CD4-positive, alpha-beta T cell treated with Interleukin-21 for 1 hour (primary cell): ENCODE data around the gene SLIT1.
A peak's percentile ranks its signal among the peaks of the same experiment; 100 is the strongest.

Source experiments
- DNase-seq: peaks from one replicate; pipeline ENCODE4 v3.0.0-alpha.2; 2020

Gene SLIT1

DNA sequence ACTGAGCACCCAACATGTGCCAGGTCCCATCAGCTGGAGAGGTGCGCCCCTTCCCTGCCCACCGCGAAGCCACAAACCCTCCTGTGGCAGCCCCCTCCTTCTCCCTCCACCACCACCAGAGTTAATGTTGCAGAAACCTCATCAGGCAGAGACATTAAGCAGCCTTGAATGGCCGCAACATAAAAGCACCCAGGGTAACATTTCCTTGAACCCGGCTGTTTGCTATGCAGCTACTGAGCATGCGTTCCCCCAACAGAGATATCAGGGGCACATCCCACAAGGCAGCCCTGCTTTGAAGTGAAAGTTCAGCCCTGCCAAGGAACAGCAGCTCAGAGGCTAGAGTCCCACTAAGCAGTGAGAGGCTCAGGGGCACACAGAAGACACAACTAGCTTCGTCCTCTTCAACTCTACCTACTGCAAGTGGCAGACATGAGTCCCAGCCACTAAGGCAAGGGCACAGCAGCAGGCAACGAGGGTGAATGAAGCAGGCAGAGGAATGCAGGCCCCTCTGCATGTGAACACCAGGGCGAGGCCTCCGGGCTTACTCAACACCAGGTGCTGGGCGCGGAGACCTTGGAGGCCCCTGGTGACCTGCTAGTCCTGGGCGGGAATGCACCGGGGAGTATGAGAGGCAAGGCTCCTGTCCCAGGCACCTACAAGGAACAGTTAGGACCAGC is 107.4 kb downstream of the SLIT1 start:
- no peak for DNase-seq

DNA sequence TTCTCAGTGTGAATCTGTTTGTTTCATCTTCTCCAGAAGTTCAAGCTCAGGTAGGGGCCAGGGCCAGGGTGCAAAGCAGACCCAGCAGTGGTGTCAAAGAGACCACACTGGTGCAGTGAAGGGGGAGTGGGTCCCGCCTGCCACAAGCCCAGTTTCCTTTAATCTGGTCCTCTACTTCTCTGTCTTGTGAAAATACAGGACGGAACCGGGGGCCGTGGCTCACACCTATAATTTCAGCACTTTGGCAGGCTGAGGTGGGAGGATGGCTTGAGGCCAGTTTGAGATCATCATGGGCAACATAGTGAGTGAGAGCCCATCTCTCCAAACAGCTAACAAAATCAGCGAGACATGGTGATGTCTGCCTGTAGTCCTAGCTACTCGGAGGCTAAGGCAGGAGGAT is 109.0 kb downstream of the SLIT1 start:
- DNase-seq, result no peak

DNA sequence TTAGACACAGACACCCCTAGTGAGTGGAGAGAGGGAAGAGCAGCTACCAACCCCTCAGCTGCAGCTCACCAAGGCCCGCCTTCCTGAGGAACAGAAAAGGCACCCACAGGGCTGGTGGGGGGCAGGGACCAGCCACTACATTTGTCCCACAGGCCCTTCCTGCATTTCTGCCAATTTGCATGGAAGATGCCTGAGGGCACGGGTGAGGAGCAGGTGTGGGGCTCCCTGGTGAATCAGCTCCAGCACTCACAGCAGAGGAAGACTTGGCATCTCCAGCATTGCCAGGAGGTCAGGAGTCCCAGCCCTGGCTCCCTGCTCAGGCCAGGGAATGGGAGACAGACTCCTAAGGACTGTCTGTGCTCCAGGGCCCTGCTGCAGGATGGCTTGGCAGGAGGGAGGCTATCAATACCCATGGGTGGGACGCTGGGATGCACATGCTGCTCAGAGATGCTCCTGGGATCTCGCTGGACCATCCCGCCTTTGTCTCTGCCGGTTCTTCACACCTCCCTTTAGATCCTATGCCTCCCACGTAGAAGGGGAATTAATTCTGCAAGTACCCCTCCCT is 109.7 kb downstream of the SLIT1 start:
- DNase-seq, result no peak

DNA sequence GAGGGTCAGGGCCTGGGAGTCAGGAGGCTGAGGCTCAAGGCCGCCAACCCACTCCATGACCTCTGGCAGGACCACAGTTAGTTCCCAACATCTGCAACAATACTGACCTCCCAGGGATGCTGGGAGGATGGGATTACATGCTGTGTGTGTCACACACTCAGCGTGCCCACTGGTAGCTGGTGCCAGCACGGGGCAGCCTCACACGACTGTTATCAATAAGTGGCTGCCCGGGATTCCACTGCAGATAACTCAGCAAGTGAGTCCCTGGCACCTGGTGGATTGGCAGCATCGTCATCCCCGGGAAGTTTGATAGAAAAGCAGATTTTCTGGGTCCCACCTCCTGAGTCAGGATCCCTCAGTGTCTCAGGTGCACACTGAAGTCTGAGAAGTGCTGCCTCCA is 110.3 kb downstream of the SLIT1 start:
- DNase-seq, result no peak

DNA sequence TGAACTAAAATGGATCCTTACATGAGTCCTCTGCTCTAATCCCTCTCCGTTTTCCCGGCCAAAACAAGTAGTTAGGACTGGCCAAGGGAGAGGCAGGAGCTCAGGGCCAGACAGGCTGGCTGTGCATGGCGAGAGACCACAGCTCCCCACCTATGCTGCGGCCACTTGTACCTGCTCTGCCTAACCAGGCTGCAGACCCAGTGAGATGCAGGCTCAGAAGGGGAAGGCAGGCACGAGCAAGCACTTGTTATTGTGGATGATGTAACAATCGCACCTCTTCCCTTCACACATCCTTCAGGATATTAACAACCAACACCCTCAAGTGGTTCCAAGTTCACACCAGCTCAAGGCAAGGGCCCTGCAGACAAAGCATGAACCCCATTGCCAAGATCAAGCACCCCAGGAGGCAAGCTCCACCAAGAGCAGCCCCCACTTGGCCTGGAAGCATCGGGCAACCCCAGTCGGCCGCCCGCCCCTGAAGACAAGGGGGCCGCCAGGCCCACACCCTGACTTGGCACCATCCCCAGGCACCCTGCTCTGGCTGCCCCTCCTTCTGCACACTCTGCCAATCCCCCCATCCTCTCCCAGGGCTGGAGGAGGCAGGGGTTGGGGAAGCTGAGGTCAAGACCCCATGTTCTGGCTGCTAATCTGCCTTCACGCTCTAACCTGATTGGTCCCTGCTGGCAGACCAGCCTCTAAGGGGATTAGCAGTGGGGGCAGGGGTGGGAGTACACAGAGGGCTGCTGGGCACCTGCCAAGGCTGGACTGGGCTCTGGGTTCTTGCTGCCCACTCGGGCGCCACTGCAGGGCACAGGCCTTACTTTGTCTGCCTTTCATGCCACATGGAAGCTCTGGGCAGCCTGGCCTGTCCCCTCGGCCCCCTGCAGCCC is 111.3 kb downstream of the SLIT1 start:
- DNase-seq, result no peak

DNA sequence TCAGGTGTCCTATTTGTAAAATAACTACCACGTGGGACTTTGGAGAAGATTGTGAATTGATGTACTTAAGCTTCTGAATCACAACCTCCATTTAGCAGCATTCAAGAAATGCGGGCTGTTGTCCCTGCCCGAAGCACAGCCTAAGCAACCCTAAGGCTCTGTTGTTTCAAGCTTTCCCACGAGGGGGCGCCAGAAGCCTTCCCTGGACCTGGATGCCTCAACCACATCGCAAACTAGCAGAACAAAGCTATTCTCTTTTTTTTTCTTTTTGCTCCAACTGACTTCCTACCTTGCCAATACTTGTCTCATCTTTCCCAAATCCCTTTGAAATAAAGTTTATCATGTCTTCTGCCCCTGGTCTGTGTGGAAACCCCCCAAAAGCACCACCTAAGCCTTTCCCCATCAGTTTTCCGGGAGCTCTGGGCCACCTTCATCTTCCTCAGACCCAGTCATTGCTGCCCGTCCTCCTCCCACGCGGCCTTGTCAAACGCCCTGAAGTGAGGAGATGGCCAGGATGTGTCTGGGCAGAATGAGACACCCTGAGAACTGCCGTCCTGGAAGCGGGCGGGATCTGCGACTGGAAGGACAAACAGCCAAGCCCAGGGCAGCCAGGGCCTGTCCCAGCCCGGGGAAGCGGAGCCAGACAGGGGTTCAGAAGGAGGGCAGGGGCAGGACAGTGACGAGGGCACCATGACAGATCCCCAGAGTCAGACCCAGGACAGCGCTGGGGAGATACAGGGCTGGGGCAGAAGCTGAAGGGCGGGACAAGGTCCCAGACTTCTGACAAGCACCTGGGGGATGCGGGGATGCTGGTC is 112.7 kb downstream of the SLIT1 start:
- DNase-seq, result peak; percentile 75

DNA sequence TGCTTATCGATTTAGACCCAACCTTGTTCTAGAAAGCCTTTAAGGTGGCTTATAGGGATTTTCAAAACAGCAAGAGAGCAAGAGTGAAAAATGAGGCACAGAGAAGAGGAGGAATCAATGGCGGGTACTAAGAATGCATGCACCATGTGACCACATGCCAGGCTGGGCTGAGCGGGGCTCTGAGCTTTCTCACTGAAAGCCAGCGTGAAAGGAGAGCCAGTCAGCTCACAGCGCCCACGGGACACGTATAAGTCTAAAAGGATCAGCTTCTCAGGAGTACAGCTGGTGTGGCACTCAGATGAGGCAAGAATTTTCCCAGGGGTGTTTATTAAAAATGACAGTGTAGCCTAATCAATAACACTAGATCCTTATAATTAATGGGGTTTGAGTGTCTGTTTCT is 114.3 kb downstream of the SLIT1 start:
- no peak for DNase-seq

DNA sequence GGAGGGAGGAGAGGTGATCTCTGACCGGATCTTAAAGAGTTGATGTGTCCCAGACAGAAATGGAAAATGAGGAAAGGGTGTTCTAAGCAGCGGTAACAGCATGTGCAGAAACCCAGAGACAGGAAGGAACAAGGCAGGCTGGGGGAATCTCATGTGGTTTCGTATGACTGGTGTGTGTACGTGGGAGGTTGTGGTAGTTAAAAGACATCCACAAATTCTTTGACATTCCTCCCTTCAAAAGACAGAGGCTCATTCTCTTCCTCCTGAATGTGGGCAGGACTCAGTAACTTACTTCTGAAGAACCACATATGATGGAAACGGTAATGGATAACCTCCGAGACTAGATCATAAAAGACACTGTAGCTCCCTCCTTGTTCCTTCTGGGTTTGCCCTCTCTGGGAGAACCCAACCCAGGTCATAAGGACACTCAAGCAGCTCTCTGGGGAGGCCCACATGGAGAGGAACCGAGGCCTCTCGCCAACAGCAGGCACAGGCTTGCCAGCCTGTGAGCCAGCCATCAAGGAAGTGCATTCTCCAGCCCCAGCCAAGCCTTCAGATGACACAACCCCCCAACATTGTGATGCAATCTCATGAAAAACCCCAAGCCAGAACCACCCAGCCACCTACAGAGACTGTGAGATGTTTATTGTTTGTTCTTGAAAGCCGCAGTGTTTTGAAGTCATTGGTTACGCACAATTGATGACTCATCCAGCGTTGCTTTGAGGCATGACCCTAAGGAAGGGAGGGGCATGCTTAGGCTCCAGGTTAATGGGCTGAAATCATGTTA is 116.0 kb downstream of the SLIT1 start:
- DNase-seq, result peak; percentile 11

DNA sequence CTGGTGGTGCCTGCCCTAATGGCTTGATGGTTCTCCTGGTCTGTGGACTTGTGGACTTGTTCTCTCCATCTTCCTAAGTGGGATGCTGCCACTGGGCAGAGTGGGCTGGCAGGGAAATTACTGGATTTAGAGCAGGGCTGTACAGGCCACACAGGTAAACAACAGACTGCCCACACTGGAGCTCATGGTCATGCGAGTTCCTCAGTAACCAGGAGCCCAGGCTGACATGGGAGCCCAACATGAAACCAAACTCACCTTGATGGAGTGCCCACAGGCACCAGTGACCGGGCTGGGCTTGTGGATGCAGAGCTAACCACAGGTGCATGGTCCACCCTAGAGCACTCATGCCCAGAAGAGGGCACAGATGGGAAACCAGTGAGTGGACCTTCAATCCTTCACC is 116.7 kb downstream of the SLIT1 start:
- no peak for DNase-seq

DNA sequence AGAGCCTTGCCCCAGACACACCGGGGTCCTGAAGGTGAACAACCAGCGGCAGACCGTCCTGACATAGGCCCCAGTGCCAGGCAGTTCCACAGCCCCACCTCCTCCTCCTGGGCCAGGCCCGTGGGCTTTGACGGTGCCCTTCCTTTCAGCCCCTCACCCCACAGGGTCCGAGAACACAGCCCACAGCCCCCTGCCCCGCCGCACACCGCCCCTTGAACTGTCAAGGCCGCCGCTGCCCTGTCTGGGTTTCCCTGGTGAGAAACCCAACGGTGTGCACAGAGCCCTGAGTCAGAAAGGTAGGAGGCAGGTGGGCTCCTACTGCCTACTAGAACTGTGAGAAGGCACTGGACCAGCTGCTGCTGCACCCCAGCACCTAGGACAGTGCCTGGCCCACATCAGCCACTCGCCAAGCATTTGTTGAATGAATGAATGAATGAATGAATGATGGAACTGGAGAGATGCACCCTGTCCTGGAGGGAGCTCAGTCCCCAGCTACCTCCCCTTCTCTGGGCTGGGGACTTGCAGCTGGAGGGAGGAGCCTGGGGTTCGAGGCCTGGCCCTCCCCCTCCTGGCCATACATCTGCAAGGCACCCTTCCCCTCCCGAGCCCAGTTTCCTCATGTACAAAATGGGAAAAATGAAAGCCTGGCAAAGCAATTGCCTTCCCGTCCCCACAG is 117.9 kb downstream of the SLIT1 start:
- no peak for DNase-seq

DNA sequence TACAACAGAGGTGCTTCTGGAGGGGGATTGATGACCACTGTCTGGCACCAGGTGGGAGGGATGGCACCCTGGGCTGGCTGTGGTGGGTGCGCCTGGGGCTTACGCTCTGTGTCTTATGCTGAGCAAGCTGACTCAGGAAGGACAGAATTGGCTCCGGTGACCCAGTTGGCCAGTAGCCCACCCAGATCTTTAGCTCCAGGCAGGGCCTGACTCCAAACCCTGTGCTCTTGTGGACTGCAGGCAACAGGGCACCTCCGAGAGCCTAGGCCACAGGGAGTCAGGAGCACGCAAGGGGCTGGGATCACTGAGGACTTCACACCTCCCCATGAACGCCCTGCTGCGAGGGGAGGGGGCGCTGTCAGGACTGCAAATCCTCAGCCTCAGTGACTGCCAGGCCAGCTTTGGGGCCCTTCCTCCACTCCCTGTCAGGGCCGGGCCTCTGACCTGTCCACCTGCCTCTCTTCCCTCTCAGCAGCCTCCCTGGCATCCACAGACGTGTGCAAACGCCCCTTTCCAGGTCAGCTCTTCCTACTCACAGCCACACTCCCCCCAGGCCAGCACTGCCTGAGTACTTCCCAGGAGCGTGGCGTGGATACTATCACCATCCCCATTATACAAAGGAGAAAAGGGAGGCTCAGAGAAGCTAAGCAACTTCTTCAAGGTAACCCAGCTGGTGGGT is 118.7 kb downstream of the SLIT1 start:
- DNase-seq, result no peak

DNA sequence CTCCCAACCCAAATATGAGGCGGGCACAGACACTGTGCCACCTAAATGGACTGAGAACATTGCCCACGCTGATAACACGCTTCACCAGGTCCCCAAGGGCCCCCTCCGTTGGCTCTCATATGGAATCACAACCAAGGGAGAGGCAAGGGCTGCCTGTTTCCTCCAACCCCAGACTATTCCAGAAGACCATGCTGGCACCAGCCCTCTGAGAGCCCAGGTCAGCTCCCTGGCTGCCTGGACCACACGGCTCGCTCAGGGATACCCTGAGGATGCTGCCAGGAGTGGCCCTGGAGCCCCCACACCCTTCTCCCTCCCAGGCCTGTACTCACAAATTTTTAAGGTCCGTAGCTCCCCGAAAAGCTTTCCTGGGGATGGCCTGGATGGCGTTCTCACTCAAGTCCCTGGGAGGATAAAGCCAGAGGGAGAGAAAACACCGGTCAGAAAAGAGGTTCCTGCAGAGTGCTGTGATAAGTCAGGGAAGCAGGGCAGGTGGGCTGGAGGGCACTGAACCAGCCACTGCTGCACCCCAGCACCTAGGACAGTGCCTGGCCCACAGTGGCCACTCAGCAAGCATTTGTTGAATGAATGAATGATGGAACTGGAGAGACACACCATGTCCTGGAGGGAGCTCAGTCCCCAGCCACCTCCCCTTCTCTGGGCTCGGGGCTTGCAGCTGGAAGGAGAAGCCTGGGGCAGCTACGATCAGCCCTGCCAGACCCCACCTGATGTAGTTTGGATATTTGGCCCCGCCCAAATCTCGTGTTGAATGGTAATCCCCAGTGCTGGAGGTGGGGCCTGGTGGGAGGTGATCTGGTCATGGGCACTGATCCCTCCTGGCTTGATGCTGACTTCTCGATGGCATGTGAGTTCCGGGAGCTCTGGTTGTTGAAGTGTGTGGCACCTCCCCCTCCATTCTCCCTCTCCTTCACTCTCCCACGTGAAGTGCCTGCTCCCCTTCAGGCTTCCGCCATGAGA is 119.8 kb downstream of the SLIT1 start:
- DNase-seq, result no peak

DNA sequence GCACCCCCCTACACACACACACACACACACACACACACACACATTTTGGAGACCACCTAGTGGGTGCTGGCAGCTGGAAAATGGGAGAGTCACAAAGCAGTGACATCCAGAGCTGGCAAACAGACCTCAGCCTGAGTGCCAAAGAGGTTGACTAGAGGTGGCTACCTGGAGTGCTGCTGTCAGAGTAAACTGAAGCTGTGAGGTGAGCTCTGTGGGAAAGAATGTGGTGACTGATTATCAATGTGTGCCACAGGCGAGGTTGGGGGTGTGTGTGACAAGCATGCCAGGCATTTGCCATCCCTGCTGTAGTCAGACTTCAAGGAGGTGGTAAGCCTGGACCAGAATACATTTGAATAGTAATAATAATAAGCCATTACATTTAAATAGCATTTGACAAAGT is 120.6 kb downstream of the SLIT1 start:
- DNase-seq, result no peak

DNA sequence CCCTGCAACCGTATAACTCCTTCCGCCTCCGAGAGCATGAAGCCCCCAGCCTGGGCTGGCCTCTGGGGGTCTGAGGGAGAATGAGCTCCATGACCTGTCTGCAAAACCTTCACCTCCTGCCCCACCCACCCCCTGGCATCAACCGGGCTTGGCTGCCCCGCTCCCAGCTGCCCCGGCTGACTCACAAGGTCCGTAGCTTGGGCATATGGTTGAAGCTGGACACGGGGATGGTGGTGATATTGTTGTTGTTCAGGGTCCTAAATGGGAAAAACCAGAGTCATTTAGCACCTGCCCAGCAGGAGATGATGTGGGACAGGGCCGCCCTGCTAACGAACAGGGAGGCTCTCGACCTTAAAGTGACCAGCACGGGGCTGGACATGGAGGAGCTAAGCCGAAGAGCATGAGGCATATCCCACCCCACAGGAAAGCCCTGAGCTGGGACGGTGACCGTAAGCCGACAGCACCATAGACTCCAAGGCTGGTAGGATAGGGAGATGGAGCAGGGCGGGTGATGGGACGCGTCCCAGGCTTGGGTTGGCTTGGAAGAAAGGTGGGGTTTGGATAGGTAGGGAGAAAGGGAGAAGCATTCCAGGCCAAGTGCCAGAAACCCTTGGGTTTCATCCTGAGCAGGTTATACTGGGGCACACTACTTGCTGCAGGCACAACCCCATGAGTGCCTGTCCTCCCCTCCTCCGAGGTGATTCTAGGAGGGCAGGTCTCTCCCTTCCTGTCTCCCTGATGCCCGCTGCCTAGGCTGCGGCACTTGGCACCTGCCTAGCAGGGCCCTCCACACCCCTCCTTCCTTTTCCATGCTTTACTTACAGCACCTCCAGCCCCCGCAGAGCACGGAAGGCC is 121.5 kb downstream of the SLIT1 start:
- no peak for DNase-seq

DNA sequence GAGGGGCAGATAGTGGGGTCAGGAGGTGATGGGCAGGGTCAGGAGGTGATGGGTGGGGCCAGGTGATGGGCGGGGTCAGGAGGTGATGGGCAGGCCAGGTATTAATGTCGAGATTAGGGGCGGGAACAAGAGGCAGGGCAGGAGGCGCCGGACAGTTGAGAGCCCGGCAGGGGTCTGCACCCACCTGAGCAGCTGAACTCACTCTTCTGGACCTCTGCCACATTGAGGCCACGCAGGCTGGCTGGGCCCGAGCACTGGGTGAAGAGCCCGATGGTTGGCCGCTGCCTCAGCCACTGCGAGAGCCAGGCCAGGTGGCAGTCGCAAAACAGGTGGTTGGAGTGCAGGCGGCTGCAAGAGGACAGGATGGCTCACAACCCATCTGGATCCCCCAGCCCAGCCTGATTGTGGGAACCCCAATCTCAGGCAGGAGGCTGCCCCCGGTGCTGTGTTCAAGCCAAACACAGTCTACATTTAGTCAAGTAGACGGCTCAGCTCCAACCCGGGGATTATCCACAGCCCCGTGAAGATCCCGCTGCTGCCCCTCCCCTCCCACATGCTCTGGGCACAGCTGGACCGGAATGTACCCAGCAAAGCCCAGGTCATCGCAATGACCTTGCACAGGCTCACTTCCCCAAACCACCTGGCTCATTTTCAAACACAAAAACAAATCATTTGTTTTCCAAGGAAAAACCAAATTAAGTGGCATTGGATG is 122.3 kb downstream of the SLIT1 start:
- no peak for DNase-seq

DNA sequence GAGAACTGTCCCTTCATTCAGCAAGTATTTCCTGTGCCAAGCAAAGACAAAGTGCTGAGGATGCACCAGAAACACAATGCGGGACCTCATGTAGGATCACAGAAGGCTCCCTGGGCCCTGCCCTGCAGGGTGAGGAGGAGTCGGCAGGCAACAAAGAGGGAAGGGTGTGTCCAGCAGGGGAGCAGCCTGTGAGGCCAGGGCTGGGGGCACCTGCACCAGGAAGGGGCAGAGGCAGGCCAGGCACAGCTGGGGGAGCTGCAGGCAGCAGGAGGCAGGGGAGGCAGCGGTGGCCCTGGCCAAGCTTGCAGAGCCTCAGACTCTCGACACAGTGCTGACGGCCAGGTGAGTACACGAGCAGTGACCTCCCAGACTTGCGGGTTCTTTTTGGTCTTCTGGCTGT is 123.3 kb downstream of the SLIT1 start:
- DNase-seq, result no peak

DNA sequence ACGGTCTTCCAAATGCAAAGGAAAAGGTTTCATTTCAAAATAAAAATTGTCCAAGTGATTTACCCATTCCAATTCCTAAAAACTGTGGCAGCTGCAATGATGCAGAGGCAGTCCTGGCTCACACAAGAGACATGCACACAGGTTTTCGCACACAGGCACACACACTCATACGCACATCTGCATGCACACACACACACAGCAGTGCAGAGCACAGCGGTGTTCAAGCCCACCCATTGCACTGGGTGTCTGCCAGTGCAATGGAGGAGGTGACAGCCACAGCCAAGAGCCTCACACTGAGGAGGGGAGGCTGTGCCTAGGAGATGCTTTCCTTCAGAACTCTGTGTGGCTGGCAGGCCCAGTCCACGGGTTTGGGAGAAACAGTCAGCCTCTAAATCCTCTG is 123.7 kb downstream of the SLIT1 start:
- no peak for DNase-seq

DNA sequence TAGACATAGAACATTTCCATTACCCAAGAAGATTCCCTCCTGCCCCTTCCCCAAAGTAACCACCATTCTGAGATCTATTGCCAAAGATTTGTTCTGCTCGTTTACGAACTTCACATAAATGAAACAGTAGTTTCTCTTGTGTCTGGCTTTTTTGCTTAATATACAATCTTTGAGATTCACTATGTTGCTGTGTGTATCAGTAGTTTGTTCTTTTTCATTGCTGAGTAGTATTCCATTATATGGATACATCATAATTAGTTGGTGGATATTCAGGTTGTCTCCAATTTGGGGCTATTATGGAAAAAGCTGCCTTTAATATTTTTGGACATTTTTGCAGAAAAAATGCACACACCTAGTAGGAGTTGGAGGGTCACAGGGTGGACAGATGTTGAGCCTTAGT is 124.3 kb downstream of the SLIT1 start:
- no peak for DNase-seq
